ENCODE results near the gene TPST2. TPM values are rescaled to one million over a fixed set of nuclear protein-coding genes. Genes with fewer than 3 reads are reported as not detected.

The TPST2 gene
- total RNA-seq, 2 donors from 2014 or later: 37.7 to 82.3 TPM

DNA sequence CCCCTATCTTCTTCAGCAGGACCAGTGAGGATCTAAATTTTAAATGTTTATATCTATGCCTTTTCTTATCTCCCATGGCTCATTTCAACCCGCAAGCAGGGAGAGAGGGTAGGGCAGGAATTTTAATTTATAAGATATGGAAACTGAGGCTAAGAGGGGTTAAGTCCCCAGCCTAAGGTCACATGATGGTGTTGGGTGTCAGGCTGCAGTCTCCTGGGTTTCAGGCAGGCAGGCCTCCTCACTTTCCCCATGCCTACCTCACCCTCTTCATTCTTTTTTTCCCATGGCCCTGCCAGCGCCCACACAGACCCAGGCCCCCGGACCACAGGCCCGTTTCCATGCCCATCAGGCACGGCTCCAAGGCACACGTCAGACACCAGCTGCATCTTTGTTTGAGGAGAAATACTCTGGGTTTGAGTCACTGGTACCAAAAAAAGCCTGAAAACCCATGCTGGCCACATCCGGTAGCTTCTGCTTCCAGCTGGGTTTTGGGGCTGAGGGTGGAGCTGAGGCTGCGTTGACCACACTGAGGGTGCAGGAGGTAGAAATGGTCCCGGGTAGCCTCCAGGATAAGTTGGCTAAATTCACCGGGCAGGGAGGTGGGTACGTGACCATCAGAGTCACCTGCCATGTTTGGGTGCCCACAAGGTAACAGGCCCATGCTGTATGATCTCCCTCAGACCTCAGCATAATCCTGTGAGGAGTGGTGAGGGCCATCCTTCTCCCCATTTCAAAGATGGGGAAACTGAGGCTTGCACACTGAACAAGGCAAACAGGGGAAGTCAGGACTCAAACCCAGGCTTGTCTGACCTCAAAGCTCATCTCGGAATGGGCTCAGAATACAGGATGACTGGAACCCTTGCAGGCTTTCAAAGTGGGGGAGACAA, 20.4 kb upstream of the TPST2 start:
- ATAC-seq (ENCODE audit: insufficient number of reproducible peaks, low FRiP score, low read depth): no peak
- DNase-seq (ENCODE audit: low spot score): no peak
- Histone ChIP-seq H3K36me3 (no peaks in the 10 kb centered on the region), H3K4me1 (ENCODE audit: control insufficient read depth in 1 of 2, low read depth in 2 of 2) (no peaks in the 10 kb centered on the region), H3K4me3 (no peak overlapping the region), H3K9me3 (no peaks in the 10 kb centered on the region), H3K27me3 (replicated peaks; ENCODE audit: insufficient read depth) (no peaks in the 10 kb centered on the region), H3K27ac (no peak overlapping the region)
- TF ChIP-seq, protein P1, sequence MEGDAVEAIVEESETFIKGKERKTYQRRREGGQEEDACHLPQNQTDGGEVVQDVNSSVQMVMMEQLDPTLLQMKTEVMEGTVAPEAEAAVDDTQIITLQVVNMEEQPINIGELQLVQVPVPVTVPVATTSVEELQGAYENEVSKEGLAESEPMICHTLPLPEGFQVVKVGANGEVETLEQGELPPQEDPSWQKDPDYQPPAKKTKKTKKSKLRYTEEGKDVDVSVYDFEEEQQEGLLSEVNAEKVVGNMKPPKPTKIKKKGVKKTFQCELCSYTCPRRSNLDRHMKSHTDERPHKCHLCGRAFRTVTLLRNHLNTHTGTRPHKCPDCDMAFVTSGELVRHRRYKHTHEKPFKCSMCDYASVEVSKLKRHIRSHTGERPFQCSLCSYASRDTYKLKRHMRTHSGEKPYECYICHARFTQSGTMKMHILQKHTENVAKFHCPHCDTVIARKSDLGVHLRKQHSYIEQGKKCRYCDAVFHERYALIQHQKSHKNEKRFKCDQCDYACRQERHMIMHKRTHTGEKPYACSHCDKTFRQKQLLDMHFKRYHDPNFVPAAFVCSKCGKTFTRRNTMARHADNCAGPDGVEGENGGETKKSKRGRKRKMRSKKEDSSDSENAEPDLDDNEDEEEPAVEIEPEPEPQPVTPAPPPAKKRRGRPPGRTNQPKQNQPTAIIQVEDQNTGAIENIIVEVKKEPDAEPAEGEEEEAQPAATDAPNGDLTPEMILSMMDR (IDR thresholded peaks at IDR 0.05): no peak

DNA sequence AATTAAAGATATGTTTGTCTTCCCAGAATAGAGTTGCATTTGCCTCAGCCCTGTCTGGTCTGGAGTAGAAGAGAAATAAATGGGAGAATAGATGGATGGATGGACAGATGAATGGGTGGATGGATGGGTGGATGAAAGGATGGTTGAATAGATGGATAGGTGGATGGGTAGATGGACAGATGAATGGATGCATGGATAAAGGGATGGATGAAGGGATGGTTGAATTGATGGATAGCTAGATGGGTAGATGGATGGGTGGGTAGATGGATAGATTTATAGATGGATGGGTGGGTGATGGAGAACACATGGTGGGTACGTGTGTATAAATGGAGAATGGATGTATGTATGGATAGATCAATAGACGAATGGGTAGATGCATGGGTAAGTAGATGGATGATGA, 19.4 kb upstream of the TPST2 start:
- H3K4me3 ChIP-seq: no peak overlapping the region
- no peaks in the 10 kb centered on the region for H3K4me1 ChIP-seq (ENCODE audit: control insufficient read depth in 1 of 2, low read depth in 2 of 2)
- no peaks in the 10 kb centered on the region for H3K9me3 ChIP-seq
- no peak overlapping the region for H3K27ac ChIP-seq
- no peaks in the 10 kb centered on the region for H3K27me3 ChIP-seq (replicated peaks; ENCODE audit: insufficient read depth)
- H3K36me3 ChIP-seq: no peaks in the 10 kb centered on the region
- ATAC-seq (ENCODE audit: insufficient number of reproducible peaks, low FRiP score, low read depth) (no peak), DNase-seq (ENCODE audit: low spot score) (no peak)
- TF ChIP-seq, protein P1 (IDR thresholded peaks at IDR 0.05): no peak

GRCh38 chr22:26608129-26608528, 18.2 kb upstream of the TPST2 start:
- Histone ChIP-seq H3K9me3 (no peaks in the 10 kb centered on the region), H3K27me3 (replicated peaks; ENCODE audit: insufficient read depth) (no peaks in the 10 kb centered on the region), H3K27ac (no peak overlapping the region), H3K4me1 (ENCODE audit: control insufficient read depth in 1 of 2, low read depth in 2 of 2) (no peaks in the 10 kb centered on the region), H3K36me3 (no peaks in the 10 kb centered on the region), H3K4me3 (no peak overlapping the region)
- DNase-seq (ENCODE audit: low spot score): no peak
- TF ChIP-seq, protein P1 (IDR thresholded peaks at IDR 0.05): no peak
- no peak for ATAC-seq (ENCODE audit: insufficient number of reproducible peaks, low FRiP score, low read depth)

GRCh38 chr22:26606611-26607010, 16.7 kb upstream of the TPST2 start:
- no peak for ATAC-seq (ENCODE audit: insufficient number of reproducible peaks, low FRiP score, low read depth)
- no peaks in the 10 kb centered on the region for H3K4me1 ChIP-seq (ENCODE audit: control insufficient read depth in 1 of 2, low read depth in 2 of 2)
- no peak overlapping the region for H3K27ac ChIP-seq
- TF ChIP-seq, protein P1 (IDR thresholded peaks at IDR 0.05): no peak
- no peak overlapping the region for H3K4me3 ChIP-seq
- no peaks in the 10 kb centered on the region for H3K27me3 ChIP-seq (replicated peaks; ENCODE audit: insufficient read depth)
- H3K36me3 ChIP-seq: no peaks in the 10 kb centered on the region
- no peak for DNase-seq (ENCODE audit: low spot score)
- H3K9me3 ChIP-seq: no peaks in the 10 kb centered on the region

DNA sequence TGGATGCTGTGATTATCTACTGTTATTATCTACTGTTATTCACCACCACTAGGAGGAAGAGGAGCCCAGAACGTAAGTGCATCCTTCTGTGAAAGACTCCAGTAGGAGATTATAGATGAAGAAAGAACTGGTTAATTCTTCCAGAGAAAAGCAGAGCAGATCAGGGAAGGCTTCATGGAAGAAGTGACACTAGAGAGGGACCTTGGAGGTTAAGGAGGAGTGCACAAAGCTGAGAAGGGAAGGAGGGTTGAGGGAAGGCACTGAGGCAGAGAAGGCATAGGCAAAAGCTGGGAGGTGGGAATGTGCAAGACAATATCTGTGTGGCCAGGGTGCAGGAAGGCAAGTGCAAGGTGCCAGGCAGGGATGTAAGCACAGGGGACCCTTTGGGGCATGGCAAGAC, 14.4 kb upstream of the TPST2 start:
- Histone ChIP-seq H3K27ac (no peak overlapping the region), H3K36me3 (no peaks in the 10 kb centered on the region), H3K4me3 (no peak overlapping the region), H3K27me3 (replicated peaks; ENCODE audit: insufficient read depth) (no peaks in the 10 kb centered on the region), H3K9me3 (no peaks in the 10 kb centered on the region), H3K4me1 (ENCODE audit: control insufficient read depth in 1 of 2, low read depth in 2 of 2) (no peaks in the 10 kb centered on the region)
- no peak for DNase-seq (ENCODE audit: low spot score)
- TF ChIP-seq, protein P1 (IDR thresholded peaks at IDR 0.05): no peak
- no peak for ATAC-seq (ENCODE audit: insufficient number of reproducible peaks, low FRiP score, low read depth)

All from thoracic aorta (tissue), 2 donors.